NCI-H748 (cell line): Measurements from ENCODE around the gene MYH9.
A peak's percentile ranks its signal among the peaks of the same experiment; 100 is the strongest.
"Not testable (repeated sequence)": the region's sequence is repeated elsewhere in the genome, so short reads cannot be mapped to it uniquely, and the experiment has no call there.

Experiments
- DNase-seq: peaks from one replicate; lab custom pipeline; 2025; ENCODE audit not compliant: unreplicated experiment; lab: John Stamatoyannopoulos, UW

MYH9 gene

GRCh38 chr22:36253523-36254490 lies 134.0 kb downstream of the MYH9 start:
- peak; percentile 9 for DNase-seq

DNA sequence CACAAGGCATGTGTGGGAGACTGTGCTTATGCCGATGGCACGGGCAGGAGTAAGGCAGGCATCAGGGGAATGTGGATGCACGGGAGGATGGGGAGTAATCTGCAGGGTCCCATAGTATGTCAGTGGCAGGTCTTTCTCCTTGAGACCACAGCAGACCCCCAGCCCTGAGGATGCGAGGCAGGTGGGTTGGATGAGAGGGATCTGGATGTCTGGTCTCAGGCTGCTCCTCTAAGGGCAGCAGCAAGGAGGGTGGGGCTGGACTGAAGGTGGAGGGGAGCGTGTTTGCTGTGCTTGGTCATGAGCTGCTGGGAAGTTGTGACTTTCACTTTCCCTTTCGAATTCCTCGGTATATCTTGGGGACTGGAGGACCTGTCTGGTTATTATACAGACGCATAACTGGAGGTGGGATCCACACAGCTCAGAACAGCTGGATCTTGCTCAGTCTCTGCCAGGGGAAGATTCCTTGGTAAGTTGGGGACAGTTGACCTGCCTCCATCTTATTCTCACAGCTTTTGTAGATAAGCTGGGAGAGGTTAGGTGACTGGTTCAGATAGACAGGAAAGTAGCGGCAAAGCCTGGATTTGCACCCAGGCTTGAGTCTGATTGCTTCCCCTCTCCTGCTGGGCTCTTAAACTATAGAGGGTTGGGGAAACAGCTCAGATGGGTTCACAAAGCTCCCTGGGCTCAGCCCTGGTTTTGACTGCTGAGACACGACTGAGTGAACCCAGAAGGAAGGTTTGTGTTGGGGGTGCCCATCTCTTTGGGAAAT lies 134.8 kb downstream of the MYH9 start, which contains the start of gene APOL1:
TSS of gene APOL1 (plus strand) at position 380 of the 769 bp plus-strand sequence. CDS start 1,823 bp downstream, outside the sequence.
- DNase-seq: no peak

- not testable (repeated sequence) for DNase-seq
These were observed 135.7 kb downstream of the MYH9 start for GRCh38 chr22:36251979-36252608.

GRCh38 chr22:36250292-36250960 lies 137.3 kb downstream of the MYH9 start:
- not testable (repeated sequence) for DNase-seq

DNA sequence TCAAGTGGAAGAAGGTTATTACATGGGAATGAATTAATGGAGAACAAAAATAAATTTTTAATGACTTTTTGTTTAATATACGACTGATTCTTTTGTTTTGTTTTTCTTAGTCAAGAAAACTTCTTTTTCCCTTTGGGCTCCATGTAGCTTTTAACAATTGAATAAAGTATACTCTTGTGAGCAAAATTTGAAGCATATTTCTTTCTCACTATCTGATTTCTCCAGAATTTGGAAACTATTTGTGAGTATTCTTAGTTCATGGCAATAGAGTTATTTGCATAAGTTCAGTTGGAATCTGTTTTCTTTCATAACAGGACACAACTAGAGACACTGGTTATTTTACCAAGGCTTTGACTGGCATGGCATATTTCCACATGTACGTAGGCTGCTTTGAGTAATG lies 138.6 kb downstream of the MYH9 start:
- DNase-seq: no peak

DNA sequence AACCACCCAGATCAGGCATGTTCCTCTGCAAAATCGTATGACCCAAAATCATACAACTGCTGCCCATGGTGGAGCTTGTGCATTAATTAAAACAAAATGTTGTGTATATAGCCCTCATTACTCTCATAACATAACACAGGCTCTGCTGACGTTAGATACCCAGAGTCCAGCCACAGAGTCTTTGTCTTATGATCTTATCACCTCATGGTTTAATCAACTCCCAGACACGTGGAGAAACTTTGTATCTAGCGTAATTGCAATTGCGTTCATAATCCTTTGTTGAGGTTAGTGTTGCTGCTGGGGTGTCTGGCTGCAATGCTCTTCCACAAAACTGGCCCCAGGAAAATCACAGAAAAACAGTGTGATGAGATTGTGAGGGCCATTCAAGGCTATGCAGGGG lies 139.8 kb downstream of the MYH9 start:
- no peak for DNase-seq

GRCh38 chr22:36246718-36247117 lies 141.0 kb downstream of the MYH9 start:
- DNase-seq: no peak

DNA sequence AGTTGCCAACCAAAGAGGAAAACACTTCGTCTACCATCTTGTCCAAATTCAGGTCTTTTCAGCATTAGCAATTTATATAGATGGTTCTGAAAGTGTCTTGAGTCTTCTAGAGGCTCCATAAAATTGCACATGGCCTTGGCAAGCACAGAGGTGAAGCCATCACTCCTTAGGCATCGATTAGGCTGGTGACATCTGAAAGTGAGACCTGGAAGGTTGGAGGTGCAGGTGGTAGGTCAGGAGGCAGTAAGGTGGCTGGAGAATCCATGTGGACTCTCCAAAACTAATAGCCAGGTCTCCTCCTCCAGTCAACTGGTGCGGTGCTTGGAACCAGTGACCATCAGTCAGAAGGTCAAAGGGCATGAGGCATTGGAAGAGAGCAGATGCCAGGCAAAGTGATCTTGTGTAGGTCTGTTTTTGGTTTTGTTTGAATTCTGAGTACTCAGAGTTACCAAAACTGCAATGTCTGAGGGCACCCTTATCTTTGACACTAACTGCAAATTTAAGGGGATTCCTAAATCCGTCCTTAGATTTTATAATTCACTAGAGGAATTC lies 141.9 kb downstream of the MYH9 start:
- DNase-seq: no peak

DNA sequence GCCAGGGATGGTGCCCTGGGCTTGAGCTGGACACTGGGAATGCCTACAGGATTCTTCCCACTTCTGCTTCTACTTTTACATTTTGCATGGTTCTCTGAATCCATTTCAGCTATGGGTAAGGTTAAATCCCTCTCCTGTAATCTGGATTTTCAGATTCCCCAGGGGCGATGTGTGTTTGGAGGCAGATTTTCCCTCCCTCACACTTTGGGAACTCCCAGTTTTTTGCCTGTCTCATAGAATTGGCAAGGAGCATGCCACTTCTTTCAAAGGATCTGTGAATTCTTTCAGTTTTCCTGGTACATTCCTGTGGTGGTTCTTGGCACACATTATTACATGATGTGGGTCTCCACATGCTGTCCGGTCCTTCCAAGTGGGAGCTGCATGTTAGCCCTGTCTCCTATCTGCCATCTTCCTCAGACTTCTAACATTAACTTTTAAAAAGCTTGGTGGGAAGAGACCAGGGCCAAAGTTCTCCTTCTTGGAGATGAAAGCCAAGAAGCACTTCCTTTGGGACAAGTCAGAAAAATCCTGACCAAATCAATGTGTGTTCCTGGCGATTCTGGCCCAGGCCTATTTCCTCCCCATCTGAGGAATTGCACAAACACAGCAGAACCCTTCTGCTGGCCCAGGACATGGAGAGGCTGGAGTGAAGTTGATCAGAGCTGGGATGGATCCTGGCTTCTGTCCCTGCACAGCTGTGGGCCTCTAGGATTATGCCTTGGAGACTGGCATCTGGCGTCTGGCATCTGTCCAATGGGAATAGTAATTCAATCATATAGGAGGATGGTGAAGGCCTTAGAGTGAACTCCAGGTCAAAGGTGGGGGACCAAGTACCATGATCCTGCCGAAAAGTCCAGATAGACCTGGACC lies 143.0 kb downstream of the MYH9 start:
- no peak for DNase-seq

DNA sequence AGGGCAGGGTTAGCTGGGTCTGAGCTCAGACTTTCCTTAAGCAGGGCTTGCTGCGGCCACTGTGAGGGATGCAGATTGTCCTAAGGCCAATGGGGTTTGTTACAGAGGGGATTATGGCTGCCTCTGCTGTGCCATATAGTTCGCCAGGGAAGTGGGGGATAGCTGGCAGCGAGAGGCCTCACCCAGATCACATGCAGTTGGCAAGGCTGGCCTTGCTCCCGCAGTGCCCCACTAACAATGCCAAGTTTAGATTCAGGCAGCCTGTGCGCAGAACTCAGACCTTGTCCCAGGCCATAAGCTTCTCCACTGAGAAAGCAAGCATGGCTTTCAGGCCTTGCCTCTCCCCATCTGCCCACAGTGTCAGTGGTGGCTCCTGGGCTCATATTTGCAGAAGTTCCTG lies 143.8 kb downstream of the MYH9 start:
- DNase-seq: no peak

DNA sequence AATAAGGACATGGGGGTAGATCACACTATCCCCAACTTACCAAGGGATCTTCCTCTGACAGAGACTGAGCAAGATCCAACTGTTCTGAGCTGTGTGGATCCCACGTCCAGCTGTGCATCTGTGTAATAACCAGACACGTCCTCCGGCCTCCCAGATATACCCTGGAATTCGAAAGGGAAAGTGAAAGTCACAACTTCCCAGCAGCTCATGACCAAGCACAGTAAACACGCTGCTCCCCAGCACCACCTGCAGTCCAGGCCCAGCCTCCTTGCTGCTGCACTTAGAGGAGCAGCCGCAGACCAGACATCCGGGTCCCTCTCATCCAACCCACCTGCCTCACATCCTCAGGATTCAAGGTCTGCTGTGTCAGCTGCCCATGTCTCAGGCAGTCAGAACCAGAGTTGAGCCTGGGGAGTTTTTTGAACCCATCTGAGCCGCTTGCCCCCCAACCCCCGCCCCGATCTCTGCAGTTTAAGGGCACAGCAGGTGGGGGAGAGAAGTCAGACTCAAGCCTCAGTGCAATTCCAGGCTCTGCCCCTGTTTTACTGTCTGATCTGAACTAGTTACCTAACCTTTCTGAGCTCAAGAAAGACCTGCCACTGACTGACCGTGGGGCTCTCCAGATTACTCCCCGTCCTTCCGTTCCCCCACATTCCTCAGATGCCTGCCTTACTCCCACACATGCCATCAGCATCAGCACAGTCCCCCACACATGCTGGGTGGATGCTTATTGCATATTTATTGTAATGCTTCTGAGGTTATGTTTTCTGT lies 148.2 kb downstream of the MYH9 start, which contains the start of gene APOL2:
TSS of gene APOL2 (minus strand) at position 127 of the 771 bp plus-strand sequence. CDS start 6,365 bp downstream, outside the sequence.
- DNase-seq: peak; percentile 88

DNA sequence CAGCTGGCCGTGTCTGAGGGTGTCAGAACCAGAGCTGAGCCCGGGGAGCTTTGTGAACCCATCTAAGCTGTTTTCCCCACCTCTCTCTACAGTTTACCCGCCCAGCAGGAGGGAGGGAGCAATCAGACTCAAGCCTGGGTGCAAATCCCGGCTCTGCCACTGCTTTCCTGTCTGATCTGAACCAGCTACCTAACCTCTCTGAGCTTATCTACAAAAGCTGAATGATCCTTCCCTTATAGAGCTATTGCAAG lies 148.7 kb downstream of the MYH9 start:
- peak; percentile 29 for DNase-seq

GRCh38 chr22:36238373-36239149 lies 149.2 kb downstream of the MYH9 start:
- peak; percentile 45 for DNase-seq

DNA sequence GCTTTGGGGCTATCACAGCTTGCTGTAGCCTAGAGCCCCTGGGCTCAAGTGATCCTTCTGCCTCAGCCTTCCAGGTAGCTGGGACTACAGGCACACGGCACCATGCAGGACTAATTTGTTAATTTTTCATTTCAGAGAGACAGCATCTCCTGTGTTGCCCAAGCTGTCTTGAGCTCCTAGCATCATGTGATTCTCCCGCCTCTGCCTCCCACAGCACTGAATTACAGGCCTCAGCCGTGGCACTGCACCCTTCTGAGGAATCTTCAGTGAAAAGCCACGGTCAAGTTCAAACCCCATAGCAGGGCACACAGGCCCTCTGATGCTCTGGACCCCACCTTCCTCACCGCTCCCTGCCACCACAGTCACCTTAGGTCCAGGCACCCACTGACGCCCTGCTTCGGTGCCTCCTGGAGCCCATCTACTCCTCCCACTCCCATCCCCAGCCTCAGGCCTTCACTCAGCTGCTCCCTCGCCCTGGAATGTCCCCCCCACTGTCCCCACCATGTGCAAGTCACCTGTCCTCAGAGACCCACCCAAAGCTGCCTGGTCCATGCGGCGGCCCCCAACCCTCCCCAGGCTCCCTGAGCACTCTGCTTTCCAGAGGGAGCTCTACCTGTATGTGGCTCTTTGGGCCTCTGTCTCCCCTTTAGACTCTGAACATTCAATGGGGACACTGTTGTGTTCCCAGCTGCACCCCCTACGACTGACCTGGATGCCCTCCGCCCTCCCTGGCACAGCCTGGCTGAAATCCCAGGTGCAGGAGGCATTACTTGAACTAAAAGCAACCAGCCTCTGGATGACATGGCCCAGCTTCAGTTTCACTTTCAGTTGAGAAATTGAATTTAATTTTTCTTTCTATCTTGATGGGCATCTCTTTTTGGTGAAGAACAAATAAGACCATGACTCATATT lies 150.1 kb downstream of the MYH9 start:
- DNase-seq: no peak

- DNase-seq: peak; percentile 75
These were observed 151.1 kb downstream of the MYH9 start for GRCh38 chr22:36236388-36237319.

GRCh38 chr22:36235585-36235984 lies 152.2 kb downstream of the MYH9 start:
- DNase-seq: no peak
